Measurements from ENCODE around the gene PHF3.

The PHF3 gene

GRCh38 chr6:63742060-63742459, 106.5 kb downstream of the PHF3 start:
- H3K4me3 ChIP-seq (ENCODE audit: insufficient read depth, low read length, poor library complexity, severe bottlenecking) = no peak overlapping the region
- H4K20me1 ChIP-seq (ENCODE audit: low read depth, low read length) = no peaks in the 10 kb centered on the region
- H3K27me3 ChIP-seq (ENCODE audit: low read length) = no peaks in the 10 kb centered on the region
- no peaks in the 10 kb centered on the region for H3K36me3 ChIP-seq (ENCODE audit: low read length)
- no peaks in the 10 kb centered on the region for H3K79me2 ChIP-seq (ENCODE audit: insufficient read depth, low read length)
- no peak overlapping the region for H3K27ac ChIP-seq (ENCODE audit: low read depth, low read length)
- TF ChIP-seq EZH2phosphoT487 (conservative IDR thresholded peaks at IDR 0.05; ENCODE audit: low read length) = no peak
- no peak for TF ChIP-seq CTCF (IDR thresholded peaks at IDR 0.05; ENCODE audit: insufficient read depth, low read length, poor library complexity, severe bottlenecking)
- H3K4me2 ChIP-seq (ENCODE audit: low read depth, low read length, poor library complexity, severe bottlenecking) = no peak overlapping the region
- no peaks in the 10 kb centered on the region for H3K9me3 ChIP-seq (ENCODE audit: insufficient read depth, low read length)
- no peak overlapping the region for H3K9ac ChIP-seq (ENCODE audit: low read length)
- H2AFZ ChIP-seq (ENCODE audit: low read depth, low read length, severe bottlenecking) = no peak overlapping the region
- H3F3A ChIP-seq (ENCODE audit: insufficient read depth) = no peaks in the 10 kb centered on the region
- no peaks in the 10 kb centered on the region for H3K9me2 ChIP-seq (replicated peaks; ENCODE audit: insufficient read depth, low read length)

- no peak for TF ChIP-seq CTCF (IDR thresholded peaks at IDR 0.05; ENCODE audit: insufficient read depth, low read length, poor library complexity, severe bottlenecking)
- no peak for TF ChIP-seq EZH2phosphoT487 (conservative IDR thresholded peaks at IDR 0.05; ENCODE audit: low read length)
- Histone ChIP-seq H3K9ac (ENCODE audit: low read length) (no peak overlapping the region), H2AFZ (ENCODE audit: low read depth, low read length, severe bottlenecking) (no peak overlapping the region), H3F3A (ENCODE audit: insufficient read depth) (no peaks in the 10 kb centered on the region), H3K27me3 (ENCODE audit: low read length) (no peaks in the 10 kb centered on the region), H3K36me3 (ENCODE audit: low read length) (no peaks in the 10 kb centered on the region), H3K9me2 (replicated peaks; ENCODE audit: insufficient read depth, low read length) (no peaks in the 10 kb centered on the region), H4K20me1 (ENCODE audit: low read depth, low read length) (no peaks in the 10 kb centered on the region), H3K4me2 (ENCODE audit: low read depth, low read length, poor library complexity, severe bottlenecking) (no peak overlapping the region), H3K79me2 (ENCODE audit: insufficient read depth, low read length) (no peaks in the 10 kb centered on the region), H3K4me3 (ENCODE audit: insufficient read depth, low read length, poor library complexity, severe bottlenecking) (no peak overlapping the region), H3K27ac (ENCODE audit: low read depth, low read length) (no peak overlapping the region), H3K9me3 (ENCODE audit: insufficient read depth, low read length) (no peaks in the 10 kb centered on the region)
These were observed 108.1 kb downstream of the PHF3 start for GRCh38 chr6:63743691-63744090.

GRCh38 chr6:63744810-63745209, 109.2 kb downstream of the PHF3 start:
- Histone ChIP-seq H4K20me1 (ENCODE audit: low read depth, low read length) (no peaks in the 10 kb centered on the region), H3K4me2 (ENCODE audit: low read depth, low read length, poor library complexity, severe bottlenecking) (no peak overlapping the region), H3K9me3 (ENCODE audit: insufficient read depth, low read length) (no peaks in the 10 kb centered on the region), H3K4me3 (ENCODE audit: insufficient read depth, low read length, poor library complexity, severe bottlenecking) (no peak overlapping the region), H3K36me3 (ENCODE audit: low read length) (no peaks in the 10 kb centered on the region), H2AFZ (ENCODE audit: low read depth, low read length, severe bottlenecking) (no peak overlapping the region), H3F3A (ENCODE audit: insufficient read depth) (no peaks in the 10 kb centered on the region), H3K27me3 (ENCODE audit: low read length) (no peaks in the 10 kb centered on the region), H3K9me2 (replicated peaks; ENCODE audit: insufficient read depth, low read length) (no peaks in the 10 kb centered on the region), H3K9ac (ENCODE audit: low read length) (no peak overlapping the region), H3K27ac (ENCODE audit: low read depth, low read length) (no peak overlapping the region), H3K79me2 (ENCODE audit: insufficient read depth, low read length) (no peaks in the 10 kb centered on the region)
- TF ChIP-seq EZH2phosphoT487 (conservative IDR thresholded peaks at IDR 0.05; ENCODE audit: low read length) (no peak), CTCF (IDR thresholded peaks at IDR 0.05; ENCODE audit: insufficient read depth, low read length, poor library complexity, severe bottlenecking) (no peak)
